Esophagus squamous epithelium (tissue), 4 donors: Measurements from ENCODE around the gene RASEF.

Experiments
- POLR2A ChIP-seq, 4 donors: fragments of 450-650 bp; IDR thresholded peaks; one replicate each; pipeline ENCODE4 v1.6.1; 2017; ENCODE audit warnings: antibody characterized with exemption in 4 of 4, mild to moderate bottlenecking in 4 of 4, moderate library complexity in 3 of 4
- TF ChIP-seq, protein P1 (sequence below), 6 experiments: fragments of 450-650 bp in 4 of 6; fragments of 200-600 bp in 2 of 6; sonication (generic) in 2 of 6; IDR thresholded peaks; one replicate each; pipeline ENCODE4 v1.5.1; 2016 to 2019; ENCODE audit warnings: antibody characterized with exemption in 6 of 6, mild to moderate bottlenecking in 4 of 6, moderate library complexity in 4 of 6

DNA sequence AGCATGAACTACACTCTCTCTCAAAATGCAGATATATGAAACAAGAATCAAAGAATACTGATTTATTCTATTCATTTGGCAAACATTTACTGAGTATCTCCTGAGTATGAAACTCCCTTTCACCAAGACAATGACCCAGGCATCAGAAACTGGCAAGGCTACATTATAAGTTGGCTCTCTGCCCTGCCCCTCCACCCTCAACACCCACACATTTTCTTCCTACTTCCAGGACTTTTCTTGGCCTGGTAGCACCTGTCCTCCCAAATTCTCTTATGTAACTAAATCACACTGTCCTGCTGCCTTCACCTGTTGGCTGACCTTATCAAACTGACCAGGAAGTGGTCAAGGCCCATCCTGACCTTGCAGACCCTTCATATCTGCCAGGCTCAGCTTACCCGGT lies 3.5 kb downstream of the RASEF start:
- TF ChIP-seq, protein P1, sequence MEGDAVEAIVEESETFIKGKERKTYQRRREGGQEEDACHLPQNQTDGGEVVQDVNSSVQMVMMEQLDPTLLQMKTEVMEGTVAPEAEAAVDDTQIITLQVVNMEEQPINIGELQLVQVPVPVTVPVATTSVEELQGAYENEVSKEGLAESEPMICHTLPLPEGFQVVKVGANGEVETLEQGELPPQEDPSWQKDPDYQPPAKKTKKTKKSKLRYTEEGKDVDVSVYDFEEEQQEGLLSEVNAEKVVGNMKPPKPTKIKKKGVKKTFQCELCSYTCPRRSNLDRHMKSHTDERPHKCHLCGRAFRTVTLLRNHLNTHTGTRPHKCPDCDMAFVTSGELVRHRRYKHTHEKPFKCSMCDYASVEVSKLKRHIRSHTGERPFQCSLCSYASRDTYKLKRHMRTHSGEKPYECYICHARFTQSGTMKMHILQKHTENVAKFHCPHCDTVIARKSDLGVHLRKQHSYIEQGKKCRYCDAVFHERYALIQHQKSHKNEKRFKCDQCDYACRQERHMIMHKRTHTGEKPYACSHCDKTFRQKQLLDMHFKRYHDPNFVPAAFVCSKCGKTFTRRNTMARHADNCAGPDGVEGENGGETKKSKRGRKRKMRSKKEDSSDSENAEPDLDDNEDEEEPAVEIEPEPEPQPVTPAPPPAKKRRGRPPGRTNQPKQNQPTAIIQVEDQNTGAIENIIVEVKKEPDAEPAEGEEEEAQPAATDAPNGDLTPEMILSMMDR (IDR thresholded peaks at IDR 0.05): no peak
- TF ChIP-seq POLR2A (IDR thresholded peaks at IDR 0.05): no peak
